C4-2B (cell line): ENCODE measurements around the gene EDN3.

Source experiments
- ZFX ChIP-seq: fragments of 450-650 bp; IDR thresholded peaks from 2 replicates; pipeline ENCODE4 v1.6.1; 2017
- TF ChIP-seq, protein P1 (sequence below): fragments of 450-650 bp; conservative IDR thresholded peaks from 2 replicates; pipeline ENCODE4 v1.5.1; 2017; ENCODE audit warnings: mild to moderate bottlenecking

- TF ChIP-seq, protein P1, sequence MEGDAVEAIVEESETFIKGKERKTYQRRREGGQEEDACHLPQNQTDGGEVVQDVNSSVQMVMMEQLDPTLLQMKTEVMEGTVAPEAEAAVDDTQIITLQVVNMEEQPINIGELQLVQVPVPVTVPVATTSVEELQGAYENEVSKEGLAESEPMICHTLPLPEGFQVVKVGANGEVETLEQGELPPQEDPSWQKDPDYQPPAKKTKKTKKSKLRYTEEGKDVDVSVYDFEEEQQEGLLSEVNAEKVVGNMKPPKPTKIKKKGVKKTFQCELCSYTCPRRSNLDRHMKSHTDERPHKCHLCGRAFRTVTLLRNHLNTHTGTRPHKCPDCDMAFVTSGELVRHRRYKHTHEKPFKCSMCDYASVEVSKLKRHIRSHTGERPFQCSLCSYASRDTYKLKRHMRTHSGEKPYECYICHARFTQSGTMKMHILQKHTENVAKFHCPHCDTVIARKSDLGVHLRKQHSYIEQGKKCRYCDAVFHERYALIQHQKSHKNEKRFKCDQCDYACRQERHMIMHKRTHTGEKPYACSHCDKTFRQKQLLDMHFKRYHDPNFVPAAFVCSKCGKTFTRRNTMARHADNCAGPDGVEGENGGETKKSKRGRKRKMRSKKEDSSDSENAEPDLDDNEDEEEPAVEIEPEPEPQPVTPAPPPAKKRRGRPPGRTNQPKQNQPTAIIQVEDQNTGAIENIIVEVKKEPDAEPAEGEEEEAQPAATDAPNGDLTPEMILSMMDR, result no peak
- no peak for TF ChIP-seq ZFX
Measured at GRCh38 chr20:59323731-59324130, 23.3 kb downstream of the EDN3 start.
